Measurements from ENCODE around the gene FANCC.
A peak's percentile ranks its signal among the peaks of the same experiment; 100 is the strongest.
"Not testable (repeated sequence)": the region's sequence is repeated elsewhere in the genome, so short reads cannot be mapped to it uniquely, and the experiment has no call there.

Gene FANCC

DNA sequence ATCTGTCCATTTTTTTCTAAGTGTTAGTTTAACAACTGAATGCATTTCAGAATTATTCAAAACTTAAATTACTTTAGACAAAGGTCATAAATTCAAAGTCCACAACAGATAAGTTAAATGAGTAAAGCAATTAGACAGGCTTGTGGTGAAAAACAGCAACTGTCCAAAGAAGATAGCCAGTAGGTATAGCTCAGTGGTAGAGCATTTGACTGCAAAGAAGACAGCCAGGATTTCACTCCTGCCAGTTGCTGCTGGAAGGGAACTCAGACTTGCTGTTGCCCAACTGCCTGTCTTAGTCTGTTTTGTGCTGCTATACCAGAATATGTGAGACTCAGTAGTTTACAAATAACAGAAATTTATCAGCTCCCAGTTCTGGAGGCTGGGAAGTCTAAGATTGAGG lies 10.0 kb downstream of the FANCC start:
- no peak overlapping the region for H3K9ac ChIP-seq (ENCODE audit: low read depth in 1 of 2, low read length in 2 of 2)

DNA sequence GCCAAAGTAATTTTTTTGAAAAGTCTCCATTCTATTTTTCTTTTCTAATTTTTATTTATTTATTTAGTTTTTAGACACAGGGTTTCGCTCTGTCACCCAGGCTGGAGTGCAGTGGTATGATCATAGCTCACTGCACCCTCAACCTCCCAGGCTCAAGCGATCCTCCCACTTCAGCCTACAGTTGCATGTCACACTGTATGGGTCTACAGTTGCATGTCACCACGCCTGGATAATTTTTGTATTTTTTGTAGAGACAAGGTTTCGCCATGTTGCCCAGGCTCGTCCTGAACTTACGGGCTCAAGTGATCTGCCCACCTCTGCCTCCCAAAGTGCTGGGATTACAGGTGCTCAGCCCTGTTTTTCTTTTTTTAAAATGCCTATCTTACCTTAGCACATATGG lies 10.7 kb downstream of the FANCC start:
- peaks cover 13 to 24% of the 10 kb centered on the region in 2 donors for H3K4me1 ChIP-seq (ENCODE audit: control insufficient read depth in 1 of 2, insufficient read depth in 2 of 2, low read length in 2 of 2)
- no peaks in the 10 kb centered on the region for H3K36me3 ChIP-seq (ENCODE audit: control insufficient read depth in 1 of 2, insufficient read depth in 2 of 2, low read length in 2 of 2)
- no peak overlapping the region for H3K4me3 ChIP-seq (ENCODE audit: low read depth in 1 of 2, low read length in 2 of 2)
- no peaks in the 10 kb centered on the region for H3K27me3 ChIP-seq (ENCODE audit: control insufficient read depth in 1 of 2, insufficient read depth in 2 of 2, low read length in 2 of 2)
- no peak overlapping the region for H3K9ac ChIP-seq (ENCODE audit: low read depth in 1 of 2, low read length in 2 of 2)
- no peaks in the 10 kb centered on the region for H3K9me3 ChIP-seq (ENCODE audit: control insufficient read depth in 1 of 2, low read length in 2 of 2)
- no peak overlapping the region for H3K27ac ChIP-seq (ENCODE audit: low read depth, low read length)

More for the DNA sequence above, 10.0 kb downstream of the FANCC start:
- Histone ChIP-seq H3K27me3 (ENCODE audit: control insufficient read depth in 1 of 2, insufficient read depth in 2 of 2, low read length in 2 of 2) (no peaks in the 10 kb centered on the region), H3K36me3 (ENCODE audit: control insufficient read depth in 1 of 2, insufficient read depth in 2 of 2, low read length in 2 of 2) (no peaks in the 10 kb centered on the region), H3K9me3 (ENCODE audit: control insufficient read depth in 1 of 2, low read length in 2 of 2) (no peaks in the 10 kb centered on the region), H3K4me1 (ENCODE audit: control insufficient read depth in 1 of 2, insufficient read depth in 2 of 2, low read length in 2 of 2) (peaks cover 18 to 24% of the 10 kb centered on the region in 2 donors), H3K27ac (ENCODE audit: low read depth, low read length) (no peak overlapping the region), H3K4me3 (ENCODE audit: low read depth in 1 of 2, low read length in 2 of 2) (no peak overlapping the region)

DNA sequence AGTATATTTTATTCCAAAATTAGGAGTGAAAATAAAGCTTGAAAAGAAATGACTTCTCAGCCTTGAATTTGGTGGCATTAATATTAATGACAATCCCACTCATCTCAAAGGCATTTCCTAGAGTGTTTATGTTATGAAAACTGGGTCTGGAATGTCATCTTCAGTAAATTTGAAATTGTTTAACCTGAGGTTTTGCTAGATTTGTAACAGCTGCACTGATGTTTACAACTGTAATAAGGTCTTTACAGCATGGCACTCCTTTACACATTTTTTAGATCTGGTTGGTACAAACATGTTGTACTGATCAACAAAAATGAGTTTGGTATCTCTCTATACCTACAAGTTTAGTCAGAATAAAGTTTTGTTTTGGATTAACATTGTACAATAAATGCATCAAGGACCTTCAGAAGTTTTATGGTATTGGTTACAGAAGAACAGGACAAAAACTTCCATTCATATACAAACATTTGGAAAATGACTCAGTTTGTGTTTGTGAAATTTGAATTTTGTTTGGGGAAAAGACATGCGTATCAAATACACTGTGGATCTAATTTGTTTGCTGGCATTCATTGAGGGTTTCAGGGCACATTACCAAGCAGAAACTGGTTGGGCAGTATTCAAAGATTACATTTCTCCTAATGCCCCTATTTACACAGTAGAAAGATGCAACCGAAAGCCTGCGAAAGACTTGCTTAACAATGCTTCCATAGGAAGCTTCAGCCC lies 11.6 kb downstream of the FANCC start:
- Histone ChIP-seq H3K4me3 (ENCODE audit: low read depth in 1 of 2, low read length in 2 of 2) (peak overlapping the region in 1 of 2 donors; percentile 11), H3K9ac (ENCODE audit: low read depth in 1 of 2, low read length in 2 of 2) (no peak overlapping the region), H3K9me3 (ENCODE audit: control insufficient read depth in 1 of 2, low read length in 2 of 2) (no peaks in the 10 kb centered on the region), H3K27ac (ENCODE audit: low read depth, low read length) (no peak overlapping the region), H3K4me1 (ENCODE audit: control insufficient read depth in 1 of 2, insufficient read depth in 2 of 2, low read length in 2 of 2) (peaks cover 13 to 24% of the 10 kb centered on the region in 2 donors), H3K36me3 (ENCODE audit: control insufficient read depth in 1 of 2, insufficient read depth in 2 of 2, low read length in 2 of 2) (no peaks in the 10 kb centered on the region), H3K27me3 (ENCODE audit: control insufficient read depth in 1 of 2, insufficient read depth in 2 of 2, low read length in 2 of 2) (no peaks in the 10 kb centered on the region)

DNA sequence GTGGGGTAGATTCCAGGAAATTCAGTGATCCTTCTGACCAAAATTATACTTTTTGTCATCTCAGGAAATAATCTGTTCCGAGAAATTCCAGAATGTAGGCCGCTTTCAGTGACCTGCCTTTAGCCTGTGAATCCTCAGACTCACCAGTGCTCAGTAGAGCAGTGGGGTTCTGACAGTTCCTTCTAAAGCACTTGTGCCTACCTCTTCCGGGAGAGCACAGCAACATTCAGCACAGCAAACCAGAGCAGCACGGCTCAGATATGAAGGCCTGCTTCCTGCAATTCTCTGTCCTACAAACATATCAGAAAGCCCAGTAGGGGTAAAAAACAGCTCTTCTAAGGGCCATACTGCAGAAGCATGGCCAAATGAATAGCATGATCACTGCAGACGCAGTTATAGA lies 15.0 kb downstream of the FANCC start:
- H3K9me3 ChIP-seq (ENCODE audit: control insufficient read depth in 1 of 2, low read length in 2 of 2) = no peaks in the 10 kb centered on the region
- H3K9ac ChIP-seq (ENCODE audit: low read depth in 1 of 2, low read length in 2 of 2) = no peak overlapping the region
- H3K27ac ChIP-seq (ENCODE audit: low read depth, low read length) = no peak overlapping the region
- no peak overlapping the region for H3K4me3 ChIP-seq (ENCODE audit: low read depth in 1 of 2, low read length in 2 of 2)
- peaks cover 13 to 20% of the 10 kb centered on the region in 2 donors for H3K4me1 ChIP-seq (ENCODE audit: control insufficient read depth in 1 of 2, insufficient read depth in 2 of 2, low read length in 2 of 2)
- no peaks in the 10 kb centered on the region for H3K27me3 ChIP-seq (ENCODE audit: control insufficient read depth in 1 of 2, insufficient read depth in 2 of 2, low read length in 2 of 2)
- H3K36me3 ChIP-seq (ENCODE audit: control insufficient read depth in 1 of 2, insufficient read depth in 2 of 2, low read length in 2 of 2) = no peaks in the 10 kb centered on the region

DNA sequence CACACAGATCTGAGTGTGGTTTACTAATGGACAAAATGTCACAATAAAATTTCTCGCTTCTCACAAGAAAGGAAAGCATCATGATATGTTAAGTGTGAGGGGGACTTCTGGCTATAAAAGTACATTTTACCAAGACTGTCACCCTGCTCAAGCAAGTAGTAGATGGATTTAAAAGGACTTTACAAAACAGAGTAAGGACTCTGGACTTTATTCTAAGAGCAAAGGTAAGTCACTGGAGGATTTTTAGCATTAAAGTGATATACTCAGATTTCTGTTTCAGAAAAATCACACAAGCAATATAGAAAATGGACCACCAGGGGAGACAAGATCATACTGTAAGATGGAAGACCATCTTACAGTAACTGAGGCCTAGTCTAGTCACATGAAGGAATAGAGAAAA lies 19.7 kb downstream of the FANCC start:
- H3K27me3 ChIP-seq (ENCODE audit: control insufficient read depth in 1 of 2, insufficient read depth in 2 of 2, low read length in 2 of 2) = no peaks in the 10 kb centered on the region
- peaks cover 4 to 7% of the 10 kb centered on the region in 2 donors for H3K4me1 ChIP-seq (ENCODE audit: control insufficient read depth in 1 of 2, insufficient read depth in 2 of 2, low read length in 2 of 2)

DNA sequence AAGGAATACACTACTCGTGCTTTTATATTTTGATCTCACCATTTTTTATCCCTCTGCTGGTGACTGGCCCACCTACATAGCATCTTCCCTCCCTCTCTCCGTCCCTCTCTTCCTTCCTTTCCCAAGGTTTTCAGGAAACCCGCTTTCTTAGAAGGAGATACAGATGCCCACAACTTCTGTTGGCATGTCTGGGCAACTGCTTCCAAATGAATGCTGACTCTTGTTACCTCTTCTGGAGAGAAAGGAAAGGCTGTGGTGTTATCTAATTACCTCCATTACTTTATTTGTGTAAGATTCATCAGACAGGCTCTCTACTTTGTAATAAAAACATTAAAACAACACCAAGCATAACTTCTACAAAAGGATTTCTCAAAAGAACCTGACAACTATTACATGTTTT lies 20.2 kb downstream of the FANCC start:
- no peak overlapping the region for H3K9ac ChIP-seq (ENCODE audit: low read depth in 1 of 2, low read length in 2 of 2)
- H3K4me1 ChIP-seq (ENCODE audit: control insufficient read depth in 1 of 2, insufficient read depth in 2 of 2, low read length in 2 of 2) = peaks cover 7% of the 10 kb centered on the region in 2 donors
- H3K4me3 ChIP-seq (ENCODE audit: low read depth in 1 of 2, low read length in 2 of 2) = no peak overlapping the region
- no peaks in the 10 kb centered on the region for H3K36me3 ChIP-seq (ENCODE audit: control insufficient read depth in 1 of 2, insufficient read depth in 2 of 2, low read length in 2 of 2)
- H3K27me3 ChIP-seq (ENCODE audit: control insufficient read depth in 1 of 2, insufficient read depth in 2 of 2, low read length in 2 of 2) = no peaks in the 10 kb centered on the region
- no peak overlapping the region for H3K27ac ChIP-seq (ENCODE audit: low read depth, low read length)
- H3K9me3 ChIP-seq (ENCODE audit: control insufficient read depth in 1 of 2, low read length in 2 of 2) = no peaks in the 10 kb centered on the region

More for the DNA sequence above, 19.7 kb downstream of the FANCC start:
- H3K4me3 ChIP-seq (ENCODE audit: low read depth in 1 of 2, low read length in 2 of 2) = no peak overlapping the region
- H3K27ac ChIP-seq (ENCODE audit: low read depth, low read length) = no peak overlapping the region
- no peak overlapping the region for H3K9ac ChIP-seq (ENCODE audit: low read depth in 1 of 2, low read length in 2 of 2)
- H3K9me3 ChIP-seq (ENCODE audit: control insufficient read depth in 1 of 2, low read length in 2 of 2) = no peaks in the 10 kb centered on the region
- no peaks in the 10 kb centered on the region for H3K36me3 ChIP-seq (ENCODE audit: control insufficient read depth in 1 of 2, insufficient read depth in 2 of 2, low read length in 2 of 2)

DNA sequence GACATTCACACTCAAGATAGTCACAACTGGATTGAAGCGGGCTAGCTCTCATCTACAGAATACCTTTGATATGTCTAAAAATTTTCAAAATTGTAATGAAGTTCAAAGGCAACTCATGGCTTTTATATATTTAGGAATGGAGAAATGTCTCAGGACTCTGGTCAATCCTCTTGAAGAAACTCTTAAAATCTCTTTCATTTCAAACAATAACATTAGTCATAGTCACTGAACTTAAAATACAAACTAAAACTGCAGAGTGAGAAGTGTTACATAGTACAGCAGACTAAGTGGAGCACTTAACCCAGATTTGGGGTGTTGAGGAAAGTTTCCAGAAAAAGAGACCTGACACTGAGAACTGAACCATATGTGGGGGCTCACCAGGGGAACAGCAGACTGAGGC lies 20.7 kb downstream of the FANCC start:
- H3K9ac ChIP-seq (ENCODE audit: low read depth in 1 of 2, low read length in 2 of 2) = no peak overlapping the region
- H3K4me1 ChIP-seq (ENCODE audit: control insufficient read depth in 1 of 2, insufficient read depth in 2 of 2, low read length in 2 of 2) = peaks cover 7% of the 10 kb centered on the region in 2 donors
- no peak overlapping the region for H3K27ac ChIP-seq (ENCODE audit: low read depth, low read length)
- no peaks in the 10 kb centered on the region for H3K27me3 ChIP-seq (ENCODE audit: control insufficient read depth in 1 of 2, insufficient read depth in 2 of 2, low read length in 2 of 2)
- H3K36me3 ChIP-seq (ENCODE audit: control insufficient read depth in 1 of 2, insufficient read depth in 2 of 2, low read length in 2 of 2) = no peaks in the 10 kb centered on the region
- H3K9me3 ChIP-seq (ENCODE audit: control insufficient read depth in 1 of 2, low read length in 2 of 2) = no peaks in the 10 kb centered on the region
- no peak overlapping the region for H3K4me3 ChIP-seq (ENCODE audit: low read depth in 1 of 2, low read length in 2 of 2)

DNA sequence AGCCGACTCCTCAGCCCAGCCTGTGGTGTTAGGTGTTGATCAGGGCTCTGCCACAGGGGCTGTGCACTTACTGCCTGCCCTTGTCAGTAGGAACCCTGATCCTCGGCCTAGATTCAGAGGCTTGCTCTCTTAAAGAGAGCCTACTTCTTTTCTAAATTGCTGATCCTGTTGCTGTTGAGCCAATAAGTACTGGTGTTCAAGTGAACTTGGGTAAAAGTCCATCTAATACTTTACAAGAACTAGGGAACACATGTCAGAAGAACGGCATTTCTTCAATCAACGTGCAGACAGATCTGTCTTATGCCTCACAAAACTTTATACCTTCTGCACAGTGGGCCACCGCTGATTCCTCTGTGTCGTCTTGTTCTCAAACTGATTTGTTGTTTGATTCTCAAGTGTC lies 24.2 kb downstream of the FANCC start:
- H3K9ac ChIP-seq (ENCODE audit: low read depth in 1 of 2, low read length in 2 of 2); H3K27ac ChIP-seq (ENCODE audit: low read depth, low read length); H3K4me1 ChIP-seq (ENCODE audit: control insufficient read depth in 1 of 2, insufficient read depth in 2 of 2, low read length in 2 of 2); H3K9me3 ChIP-seq (ENCODE audit: control insufficient read depth in 1 of 2, low read length in 2 of 2); H3K4me3 ChIP-seq (ENCODE audit: low read depth in 1 of 2, low read length in 2 of 2); H3K36me3 ChIP-seq (ENCODE audit: control insufficient read depth in 1 of 2, insufficient read depth in 2 of 2, low read length in 2 of 2); H3K27me3 ChIP-seq (ENCODE audit: control insufficient read depth in 1 of 2, insufficient read depth in 2 of 2, low read length in 2 of 2): not testable (repeated sequence)

DNA sequence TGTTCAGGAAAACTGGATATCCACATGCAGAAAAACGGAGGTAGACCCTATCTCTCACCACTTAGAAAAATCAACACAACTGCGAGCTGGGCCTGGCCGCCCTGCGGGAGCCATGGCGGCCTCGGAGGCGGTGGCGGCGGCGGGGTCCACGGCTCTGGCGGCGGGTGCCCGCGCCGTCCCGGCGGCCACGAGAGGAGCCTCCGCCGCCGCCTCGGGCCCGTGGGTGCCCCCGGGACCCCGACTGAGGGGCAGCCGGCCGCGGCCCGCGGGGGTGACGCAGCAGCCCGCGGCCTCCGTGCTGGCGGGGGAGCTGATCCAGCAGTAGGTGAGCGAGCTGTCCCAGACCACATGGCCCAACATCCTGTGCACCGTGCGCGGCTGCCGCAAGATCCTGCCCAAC lies 25.3 kb downstream of the FANCC start:
- Histone ChIP-seq H3K4me1 (ENCODE audit: control insufficient read depth in 1 of 2, insufficient read depth in 2 of 2, low read length in 2 of 2) (peaks cover 4 to 7% of the 10 kb centered on the region in 2 donors), H3K9me3 (ENCODE audit: control insufficient read depth in 1 of 2, low read length in 2 of 2) (no peaks in the 10 kb centered on the region), H3K9ac (ENCODE audit: low read depth in 1 of 2, low read length in 2 of 2) (no peak overlapping the region), H3K36me3 (ENCODE audit: control insufficient read depth in 1 of 2, insufficient read depth in 2 of 2, low read length in 2 of 2) (no peaks in the 10 kb centered on the region), H3K27ac (ENCODE audit: low read depth, low read length) (no peak overlapping the region), H3K27me3 (ENCODE audit: control insufficient read depth in 1 of 2, insufficient read depth in 2 of 2, low read length in 2 of 2) (no peaks in the 10 kb centered on the region), H3K4me3 (ENCODE audit: low read depth in 1 of 2, low read length in 2 of 2) (no peak overlapping the region)

DNA sequence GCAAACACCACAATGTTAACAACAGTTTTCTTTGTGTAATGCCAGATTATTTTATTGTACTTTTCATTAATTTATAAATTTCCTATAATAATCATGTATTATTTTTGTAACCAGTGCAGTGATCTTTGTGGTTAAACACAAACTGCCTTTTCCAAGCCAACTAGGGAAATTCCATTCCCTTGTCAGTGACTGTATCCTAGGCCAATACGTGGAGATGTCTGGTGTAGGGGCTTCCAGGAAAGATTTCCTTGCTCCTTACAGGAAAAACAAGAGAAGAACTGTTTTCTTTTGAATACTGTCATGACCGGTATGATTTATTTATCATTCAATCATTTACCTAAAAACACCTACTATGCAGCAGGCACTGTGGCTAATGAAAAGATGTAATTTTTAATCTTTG lies 31.4 kb downstream of the FANCC start:
- Histone ChIP-seq H3K9me3 (ENCODE audit: control insufficient read depth in 1 of 2, low read length in 2 of 2) (peaks cover 0 to 4% of the 10 kb centered on the region in 2 donors), H3K4me3 (ENCODE audit: low read depth in 1 of 2, low read length in 2 of 2) (no peak overlapping the region), H3K27me3 (ENCODE audit: control insufficient read depth in 1 of 2, insufficient read depth in 2 of 2, low read length in 2 of 2) (no peaks in the 10 kb centered on the region), H3K27ac (ENCODE audit: low read depth, low read length) (no peak overlapping the region), H3K36me3 (ENCODE audit: control insufficient read depth in 1 of 2, insufficient read depth in 2 of 2, low read length in 2 of 2) (no peaks in the 10 kb centered on the region), H3K9ac (ENCODE audit: low read depth in 1 of 2, low read length in 2 of 2) (no peak overlapping the region), H3K4me1 (ENCODE audit: control insufficient read depth in 1 of 2, insufficient read depth in 2 of 2, low read length in 2 of 2) (peaks cover 4 to 13% of the 10 kb centered on the region in 2 donors)

Measured in duodenal mucosa (tissue), 2 donors.